ENCODE measurements around the gene MSANTD3. TPM values are rescaled to one million over a fixed set of nuclear protein-coding genes. Genes with fewer than 3 reads are reported as not detected.

The MSANTD3 gene
- total and polyA plus RNA-seq, 2 of the 13 experiments (the other 11 are each of a cell fraction or from before 2014, with no cell fraction given): 10.1 to 19.2 TPM

GRCh38 chr9:100411472-100412283 lies 15.3 kb upstream of the MSANTD3 start (continued):
- 0 out of 2 replicates have a peak, but pooled peaks have one; percentile 37 for TF ChIP-seq STAT5B (CRISPR knock-in tag; IDR thresholded peaks at IDR 0.05)
- peak; percentile 79; the same call in 1 of the 2 replicates for TF ChIP-seq MTF2 (CRISPR knock-in tag; IDR thresholded peaks at IDR 0.05; ENCODE audit: borderline replicate concordance)
- no peak for TF ChIP-seq ISX (CRISPR knock-in tag; conservative IDR thresholded peaks at IDR 0.05)
- TF ChIP-seq ZFY (CRISPR knock-in tag; IDR thresholded peaks at IDR 0.05): peak; percentile 45
- peak; percentile 25; the same call in 1 of the 2 replicates for TF ChIP-seq ARID5B (CRISPR knock-in tag; IDR thresholded peaks at IDR 0.05)
- no peak for TF ChIP-seq SNAPC4 (CRISPR knock-in tag; IDR thresholded peaks at IDR 0.05)
- 0 out of 2 replicates have a peak, but pooled peaks have one; percentile 49 for TF ChIP-seq ZNF335 (CRISPR knock-in tag; IDR thresholded peaks at IDR 0.05)
- TF ChIP-seq ISL2 (CRISPR knock-in tag; IDR thresholded peaks at IDR 0.05): 0 out of 2 replicates have a peak, but pooled peaks have one; percentile 34
- TF ChIP-seq GATAD2A (CRISPR knock-in tag; IDR thresholded peaks at IDR 0.05): peak; percentile 43; the same call in 1 of the 2 replicates
- no peak for TF ChIP-seq AHR (CRISPR knock-in tag; IDR thresholded peaks at IDR 0.05)
- TF ChIP-seq HBP1 (CRISPR knock-in tag; IDR thresholded peaks at IDR 0.05; ENCODE audit: low read depth): peak; percentile 59; the same call in 1 of the 2 replicates
- TF ChIP-seq NFKBIZ (CRISPR knock-in tag; IDR thresholded peaks at IDR 0.05): peak; percentile 39
- peak; percentile 54; the same call in 1 of the 2 replicates for TF ChIP-seq SALL1 (CRISPR knock-in tag; IDR thresholded peaks at IDR 0.05)
